Small intestine (tissue), 7 donors: Measurements from ENCODE around the gene DDAH1. TPM values are rescaled to one million over a fixed set of nuclear protein-coding genes. Genes with fewer than 3 reads are reported as not detected.

Experiments used
- DNase-seq, 2 donors: peaks; one replicate each; pipeline versions ENCODE4 v3.0.0 to v3.0.0-alpha.2; 2013
- FAIRE-seq: peaks from 2 replicates; lab custom pipeline; 2012; peaks lifted over from hg19 to GRCh38; lab: Jason Lieb, UNC
- H3K27ac ChIP-seq, 3 donors: one replicate each; pipeline ENCODE4 v1.5.1; 2013; ENCODE audit warnings: low read length in 2 of 3, mild to moderate bottlenecking in 2 of 3, control low read depth in 1 of 3, inconsistent platforms in 1 of 3, low read depth in 1 of 3, moderate library complexity in 1 of 3
- H3K27me3 ChIP-seq, 3 donors: one replicate each; pipeline ENCODE4 v1.6.1; 2013; ENCODE audit warnings: low read length in 3 of 3, inconsistent platforms in 1 of 3; ENCODE audit not compliant: control insufficient read depth in 3 of 3, insufficient read depth in 3 of 3
- H3K36me3 ChIP-seq, 3 donors: one replicate each; pipeline ENCODE4 v1.6.1; 2013; ENCODE audit warnings: low read length in 3 of 3, inconsistent platforms in 1 of 3, low read depth in 1 of 3, mild to moderate bottlenecking in 1 of 3, moderate library complexity in 1 of 3; ENCODE audit not compliant: control insufficient read depth in 3 of 3, insufficient read depth in 2 of 3
- H3K4me1 ChIP-seq, 3 donors: one replicate each; pipeline ENCODE4 v1.6.1; 2013; ENCODE audit warnings: low read length in 2 of 3, inconsistent platforms in 1 of 3, low read depth in 1 of 3, mild to moderate bottlenecking in 1 of 3, moderate library complexity in 1 of 3; ENCODE audit not compliant: control insufficient read depth in 3 of 3, insufficient read depth in 2 of 3
- H3K4me3 ChIP-seq, 3 donors: one replicate each; pipeline ENCODE4 v1.5.1; 2013; ENCODE audit warnings: low read length in 3 of 3, control low read depth in 1 of 3, inconsistent platforms in 1 of 3, low read depth in 1 of 3, mild to moderate bottlenecking in 1 of 3, moderate library complexity in 1 of 3
- H3K9me3 ChIP-seq, 2 donors: one replicate each; pipeline ENCODE4 v1.6.1; 2013; ENCODE audit warnings: low read depth in 1 of 2, low read length in 1 of 2; ENCODE audit not compliant: control insufficient read depth in 2 of 2, insufficient read depth in 1 of 2
- WGBS, 3 donors: extraction: QIAGEN DNeasy Blood & Tissue Kit; methylation state at CpG; one replicate each; pipeline ENCODE4 v1.1.7; 2013; 5-methylcytosine and 5-hydroxymethylcytosine counted together
- polyA plus RNA-seq, 4 donors: library from polyadenylated mRNA; stranded (reverse) in 3 of 4; unstranded in 1 of 4; fragments of 200-250 nt in 3 of 4; fragments of 120-200 nt in 1 of 4; gene quantifications; one replicate each; pipeline versions ENCODE4 v1.2.1 to v1.2.3, GENCODE V29; 2013
- donor health status: healthy with polysubstance abuse.
- donor health status: control.
- donor health status: control.
- donor health status: Bipolar disorder and iron deficiency.
- donor health status: healthy.

DDAH1 gene
- polyA plus RNA-seq, 4 donors, result 21.9 to 130 (median 46.7) TPM

- no peaks in the 10 kb centered on the region for H3K9me3 ChIP-seq
- H3K4me1 ChIP-seq, result no peaks in the 10 kb centered on the region
- no peaks in the 10 kb centered on the region for H3K27me3 ChIP-seq
- DNase-seq (no peak), FAIRE-seq (no peak)
- no peaks in the 10 kb centered on the region for H3K36me3 ChIP-seq
- H3K4me3 ChIP-seq, result no peak overlapping the region
- H3K27ac ChIP-seq, result no peak overlapping the region
- WGBS, 3 donors, result 86 to 96% (median 90%) methylated on average over 2 of the region's 2 CpGs
Measured at GRCh38 chr1:85375493-85375892, 89.5 kb downstream of the DDAH1 start.

GRCh38 chr1:85374160-85374559 is 90.8 kb downstream of the DDAH1 start:
- no peak for DNase-seq
- Histone ChIP-seq H3K27me3 (no peaks in the 10 kb centered on the region), H3K27ac (no peak overlapping the region), H3K4me3 (no peak overlapping the region), H3K36me3 (no peaks in the 10 kb centered on the region), H3K4me1 (no peaks in the 10 kb centered on the region), H3K9me3 (no peaks in the 10 kb centered on the region)
- no peak for FAIRE-seq

GRCh38 chr1:85373378-85373708 is 91.6 kb downstream of the DDAH1 start:
- no peaks in the 10 kb centered on the region for H3K4me1 ChIP-seq
- FAIRE-seq (no peak), DNase-seq (no peak)
- WGBS, 3 donors, result 74 to 76% (median 74%) methylated on average over 3 of the region's 3 CpGs
- no peak overlapping the region for H3K4me3 ChIP-seq
- H3K27me3 ChIP-seq, result no peaks in the 10 kb centered on the region
- no peaks in the 10 kb centered on the region for H3K9me3 ChIP-seq
- no peaks in the 10 kb centered on the region for H3K36me3 ChIP-seq
- H3K27ac ChIP-seq, result no peak overlapping the region

- no peak overlapping the region for H3K4me3 ChIP-seq
- no peak for FAIRE-seq
- no peak overlapping the region for H3K27ac ChIP-seq
Measured at GRCh38 chr1:85372683-85373377, 92.1 kb downstream of the DDAH1 start.

GRCh38 chr1:85371021-85371420 is 93.9 kb downstream of the DDAH1 start:
- no peaks in the 10 kb centered on the region for H3K36me3 ChIP-seq
- WGBS, 3 donors, result 47 to 62% (median 57%) methylated on average over 2 of the region's 2 CpGs
- FAIRE-seq (no peak), DNase-seq (peak in 1 of 2 donors; percentile 23)
- H3K27ac ChIP-seq, result no peak overlapping the region
- H3K9me3 ChIP-seq, result no peaks in the 10 kb centered on the region
- no peaks in the 10 kb centered on the region for H3K4me1 ChIP-seq
- H3K27me3 ChIP-seq, result no peaks in the 10 kb centered on the region
- no peak overlapping the region for H3K4me3 ChIP-seq

More at GRCh38 chr1:85372683-85373377, 92.1 kb downstream of the DDAH1 start:
- no peaks in the 10 kb centered on the region for H3K27me3 ChIP-seq
- no peaks in the 10 kb centered on the region for H3K36me3 ChIP-seq
- no peak for DNase-seq
- H3K4me1 ChIP-seq, result no peaks in the 10 kb centered on the region
- H3K9me3 ChIP-seq, result no peaks in the 10 kb centered on the region
- WGBS, 3 donors, result 46 to 58% (median 57%) methylated on average over 5 of the region's 5 CpGs

- H3K4me1 ChIP-seq, result no peaks in the 10 kb centered on the region
- H3K9me3 ChIP-seq, result no peaks in the 10 kb centered on the region
- H3K27me3 ChIP-seq, result no peaks in the 10 kb centered on the region
- H3K4me3 ChIP-seq, result no peak overlapping the region
- FAIRE-seq (no peak), DNase-seq (peak; percentile 14 to 58)
- H3K27ac ChIP-seq, result peak overlapping the region in 1 of 3 donors; percentile 30
- no peaks in the 10 kb centered on the region for H3K36me3 ChIP-seq
- 32 to 49% (median 33%) methylated on average over 6 of the region's 6 CpGs for WGBS, 3 donors
Measured at GRCh38 chr1:85368073-85368770, 96.7 kb downstream of the DDAH1 start.

GRCh38 chr1:85366391-85367170 is 98.4 kb downstream of the DDAH1 start:
- WGBS, 3 donors, result 64 to 77% (median 66%) methylated on average over 3 of the region's 3 CpGs
- no peak for DNase-seq
- Histone ChIP-seq H3K4me1 (no peaks in the 10 kb centered on the region), H3K4me3 (no peak overlapping the region), H3K36me3 (no peaks in the 10 kb centered on the region), H3K27ac (no peak overlapping the region), H3K9me3 (no peaks in the 10 kb centered on the region), H3K27me3 (no peaks in the 10 kb centered on the region)
- no peak for FAIRE-seq

- H3K27ac ChIP-seq, result peak overlapping the region in 1 of 3 donors; percentile 20
- no peak for DNase-seq
Measured at GRCh38 chr1:85365851-85366250, 99.1 kb downstream of the DDAH1 start.

More at GRCh38 chr1:85365851-85366250, 99.1 kb downstream of the DDAH1 start:
- Histone ChIP-seq H3K4me1 (no peaks in the 10 kb centered on the region), H3K9me3 (no peaks in the 10 kb centered on the region), H3K27me3 (no peaks in the 10 kb centered on the region), H3K4me3 (no peak overlapping the region), H3K36me3 (no peaks in the 10 kb centered on the region)
- FAIRE-seq, result peak; percentile 10
- WGBS, 3 donors, result 60 to 69% (median 63%) methylated on average over 3 of the region's 3 CpGs
